HEK293T (cell line): ENCODE measurements around the gene TRIM62.

Source experiments
- ARNT ChIP-seq: fragments of 450-650 bp; IDR thresholded peaks from 2 replicates; pipeline ENCODE4 v1.6.1; 2017; ENCODE audit warnings: mild to moderate bottlenecking
- BHLHE40 ChIP-seq: fragments of 450-650 bp; IDR thresholded peaks from 2 replicates; pipeline ENCODE4 v1.6.1; 2016; ENCODE audit warnings: mild to moderate bottlenecking, moderate library complexity, borderline replicate concordance
- CTBP1 ChIP-seq: fragments of 450-650 bp; IDR thresholded peaks from 2 replicates; pipeline ENCODE4 v1.6.1; 2016; ENCODE audit warnings: borderline replicate concordance
- FOXA1 ChIP-seq: fragments of 450-650 bp; IDR thresholded peaks from 2 replicates; pipeline ENCODE4 v1.6.1; 2016; ENCODE audit warnings: mild to moderate bottlenecking
- FOXM1 ChIP-seq: fragments of 450-650 bp; IDR thresholded peaks from 2 replicates; pipeline ENCODE4 v1.6.1; 2017; ENCODE audit warnings: mild to moderate bottlenecking, borderline replicate concordance
- L3MBTL2 ChIP-seq: fragments of 450-650 bp; conservative IDR thresholded peaks from 2 replicates; pipeline ENCODE4 v1.6.1; 2016; ENCODE audit warnings: mild to moderate bottlenecking
- NFRKB ChIP-seq: fragments of 450-650 bp; IDR thresholded peaks from 2 replicates; pipeline ENCODE4 v1.6.1; 2016; ENCODE audit warnings: mild to moderate bottlenecking, moderate library complexity
- PKNOX1 ChIP-seq: fragments of 450-650 bp; IDR thresholded peaks from 2 replicates; pipeline ENCODE4 v1.6.1; 2016
- SP1 ChIP-seq: fragments of 450-650 bp; IDR thresholded peaks from 2 replicates; pipeline ENCODE4 v1.6.1; 2017
- SUZ12 ChIP-seq: fragments of 450-650 bp; IDR thresholded peaks from 2 replicates; pipeline ENCODE4 v1.6.1; 2016; ENCODE audit warnings: mild to moderate bottlenecking
- ZNF384 ChIP-seq: fragments of 450-650 bp; IDR thresholded peaks from 2 replicates; pipeline ENCODE4 v1.6.1; 2016

GRCh38 chr1:33143176-33143575 is 38.7 kb downstream of the TRIM62 start:
- TF ChIP-seq L3MBTL2 (no peak), FOXM1 (no peak), SP1 (no peak), SUZ12 (no peak), NFRKB (no peak), PKNOX1 (no peak), ZNF384 (no peak), ARNT (no peak), FOXA1 (no peak), CTBP1 (no peak), BHLHE40 (no peak)
